HG03045 (cell line): ENCODE results near the gene MPZL3.
"Not testable (repeated sequence)": the region's sequence is repeated elsewhere in the genome, so short reads cannot be mapped to it uniquely, and the experiment has no call there.

Experiments used
- ATAC-seq: cut with Tn5 transposase; IDR thresholded peaks from one replicate; pipeline ENCODE4 v1.9.1; 2021; ENCODE audit warnings: mild to moderate bottlenecking, moderate library complexity; ENCODE audit not compliant: unreplicated experiment

The MPZL3 gene

DNA sequence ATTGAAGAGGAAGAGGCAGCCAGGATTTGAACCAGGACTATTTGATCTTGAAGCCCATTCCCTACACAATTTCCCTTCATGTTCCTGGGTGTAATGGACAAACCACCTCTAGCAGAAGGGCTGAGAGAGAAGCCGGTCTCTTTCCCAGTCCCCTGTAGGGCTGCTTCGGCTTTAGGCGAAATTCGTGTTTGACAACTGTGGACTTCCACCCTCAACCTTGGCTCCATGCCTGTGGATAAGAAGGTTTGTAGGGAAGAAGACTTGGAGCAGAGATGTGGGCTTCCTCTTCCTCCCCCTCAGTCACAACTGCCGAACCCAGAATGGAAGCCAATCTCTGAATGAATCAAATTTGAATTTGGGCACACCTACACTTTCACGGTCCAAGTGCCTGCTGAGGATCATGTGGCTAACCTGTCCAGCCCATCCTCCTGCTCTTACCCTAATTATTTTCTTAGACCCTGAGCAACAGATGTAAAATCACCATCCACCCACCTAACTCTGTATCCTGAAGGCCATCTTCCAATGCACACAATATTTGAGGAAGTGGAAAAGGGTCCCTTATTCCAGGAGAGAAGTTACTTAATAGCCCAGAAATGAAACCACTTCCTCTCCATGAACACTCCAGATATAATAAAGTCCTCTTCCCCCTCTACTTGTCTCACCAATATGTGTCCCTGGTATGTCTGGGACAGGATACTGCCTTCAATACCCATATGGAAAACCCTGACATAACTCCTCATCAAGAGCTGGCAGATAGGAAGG is 65.6 kb downstream of the MPZL3 start:
- no peak for ATAC-seq

DNA sequence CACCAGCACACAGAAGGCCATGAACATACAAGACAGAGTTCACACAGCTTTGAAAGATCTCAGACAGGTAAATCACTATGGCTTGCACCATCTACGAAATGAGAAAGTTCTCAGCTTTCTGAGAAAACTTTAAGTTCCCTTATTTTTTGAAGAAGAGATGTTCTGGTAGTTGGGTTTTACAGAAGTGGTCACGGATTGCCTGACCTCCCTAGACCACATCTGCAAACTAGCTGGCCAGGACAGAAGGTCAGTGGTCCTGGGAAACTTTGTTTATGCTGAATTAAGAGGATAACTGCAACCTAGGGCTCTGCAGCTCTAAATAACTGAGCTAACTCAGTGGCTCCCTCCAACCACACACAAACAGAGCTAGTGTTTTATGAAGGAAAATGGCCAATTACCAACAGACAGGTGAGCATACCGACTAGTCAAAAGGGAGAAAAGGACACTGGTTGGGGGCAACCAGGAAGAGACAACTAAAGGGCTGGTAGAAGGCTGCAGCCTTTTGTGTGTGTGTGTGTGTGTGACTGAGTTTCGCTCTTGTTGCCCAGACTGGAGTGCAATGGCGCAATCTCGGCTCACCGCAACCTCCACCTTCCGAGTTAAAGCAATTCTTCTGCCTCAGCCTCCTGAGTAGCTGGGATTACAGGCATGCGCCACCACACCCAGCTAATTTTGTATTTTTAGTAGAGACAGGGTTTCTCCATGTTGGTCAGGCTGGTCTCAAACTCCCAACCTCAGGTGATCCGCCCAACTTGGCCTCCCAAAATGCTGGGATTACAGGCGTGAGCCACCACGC is 67.2 kb downstream of the MPZL3 start:
- no peak for ATAC-seq

DNA sequence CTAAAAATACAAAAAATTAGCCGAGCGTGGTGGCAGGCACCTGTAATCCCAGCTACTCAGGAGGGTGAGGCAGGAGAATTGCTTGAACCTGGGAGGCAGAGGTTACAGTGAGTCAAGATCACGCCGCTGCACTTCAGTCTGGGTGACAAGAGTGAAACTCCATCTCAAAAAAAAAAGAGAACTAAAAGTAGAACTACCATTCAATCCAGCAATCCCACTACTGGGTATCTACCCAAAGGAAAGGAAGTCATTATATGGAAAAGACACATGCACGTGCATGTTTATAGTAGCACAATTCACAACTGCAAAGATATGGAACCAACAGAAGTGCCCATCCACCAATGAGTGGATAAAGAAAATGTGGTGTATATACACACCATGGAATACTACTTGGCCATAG is 68.5 kb downstream of the MPZL3 start:
- ATAC-seq: not testable (repeated sequence)

DNA sequence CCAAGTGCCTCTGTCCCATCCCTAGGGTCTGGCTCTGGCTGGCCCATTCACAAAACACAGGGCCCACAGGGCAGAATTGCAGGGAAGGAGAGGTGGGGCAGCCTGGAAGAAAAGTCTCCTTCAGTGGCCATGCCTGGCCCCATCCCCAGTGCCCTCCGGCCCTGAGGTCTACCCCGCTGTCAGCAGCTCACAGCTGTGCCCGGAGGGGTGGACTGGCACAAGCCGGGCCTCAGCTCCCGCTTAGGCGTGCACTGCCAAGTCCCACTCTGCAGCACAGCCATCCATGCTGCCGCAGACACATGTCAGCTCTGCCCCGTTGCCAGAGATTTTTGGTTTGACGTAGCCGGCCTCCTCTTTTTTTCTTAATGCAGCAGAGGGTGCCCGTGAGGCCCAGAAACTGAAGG is 71.9 kb downstream of the MPZL3 start:
- no peak for ATAC-seq

DNA sequence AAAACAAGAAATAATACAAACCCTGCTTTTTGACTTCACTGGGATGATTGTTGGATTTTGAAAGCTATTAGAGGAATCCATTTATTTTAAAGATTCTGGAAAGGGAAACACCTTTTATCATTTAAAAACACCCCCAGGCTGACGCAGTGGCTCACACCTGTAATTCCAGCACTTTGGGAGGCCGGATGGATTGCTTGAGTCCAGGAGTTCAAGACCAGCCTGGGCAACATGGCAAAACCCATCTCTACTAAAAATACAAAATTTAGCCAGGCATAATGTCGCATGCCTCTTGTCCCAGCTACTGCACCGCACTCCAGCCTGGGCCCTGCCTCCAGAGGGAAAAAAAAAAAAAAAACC is 75.4 kb downstream of the MPZL3 start:
- ATAC-seq: no peak
